HG02943 (cell line): ENCODE results near the gene NCLN.

Source experiments
- ATAC-seq: cut with Tn5 transposase; IDR thresholded peaks from one replicate; pipeline ENCODE4 v1.9.1; 2021; ENCODE audit warnings: mild to moderate bottlenecking, low read depth, moderate library complexity; ENCODE audit not compliant: unreplicated experiment

The NCLN gene, protein sequence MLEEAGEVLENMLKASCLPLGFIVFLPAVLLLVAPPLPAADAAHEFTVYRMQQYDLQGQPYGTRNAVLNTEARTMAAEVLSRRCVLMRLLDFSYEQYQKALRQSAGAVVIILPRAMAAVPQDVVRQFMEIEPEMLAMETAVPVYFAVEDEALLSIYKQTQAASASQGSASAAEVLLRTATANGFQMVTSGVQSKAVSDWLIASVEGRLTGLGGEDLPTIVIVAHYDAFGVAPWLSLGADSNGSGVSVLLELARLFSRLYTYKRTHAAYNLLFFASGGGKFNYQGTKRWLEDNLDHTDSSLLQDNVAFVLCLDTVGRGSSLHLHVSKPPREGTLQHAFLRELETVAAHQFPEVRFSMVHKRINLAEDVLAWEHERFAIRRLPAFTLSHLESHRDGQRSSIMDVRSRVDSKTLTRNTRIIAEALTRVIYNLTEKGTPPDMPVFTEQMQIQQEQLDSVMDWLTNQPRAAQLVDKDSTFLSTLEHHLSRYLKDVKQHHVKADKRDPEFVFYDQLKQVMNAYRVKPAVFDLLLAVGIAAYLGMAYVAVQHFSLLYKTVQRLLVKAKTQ

DNA sequence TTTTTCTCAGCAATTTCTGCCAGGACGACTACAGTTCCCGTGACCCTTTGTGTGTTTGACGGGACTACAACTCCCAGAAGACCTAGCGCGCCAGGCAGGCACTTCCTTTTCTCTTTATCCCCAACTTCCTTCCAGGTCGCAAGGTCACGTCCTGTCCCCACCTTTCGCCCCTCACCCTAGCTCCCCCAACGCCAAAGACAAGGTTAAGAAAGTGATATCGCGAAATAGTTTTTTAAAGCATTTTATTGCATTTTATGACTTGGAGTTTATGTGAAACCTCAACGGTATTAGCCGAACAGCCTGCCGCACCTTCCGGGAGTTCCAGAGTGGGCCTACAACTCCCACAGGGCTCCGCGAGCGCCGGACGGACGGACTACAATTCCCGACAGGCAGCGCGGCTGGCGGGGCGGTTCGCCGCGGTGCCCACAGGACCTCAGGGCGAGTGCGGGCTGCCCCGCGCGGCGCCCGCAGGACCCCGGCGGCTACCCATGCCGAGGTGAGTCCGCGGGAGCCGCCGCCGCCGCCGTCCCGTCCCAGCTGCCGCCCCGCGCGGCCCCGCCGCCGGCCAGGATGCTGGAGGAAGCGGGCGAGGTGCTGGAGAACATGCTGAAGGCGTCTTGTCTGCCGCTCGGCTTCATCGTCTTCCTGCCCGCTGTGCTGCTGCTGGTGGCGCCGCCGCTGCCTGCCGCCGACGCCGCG lies at the start of gene NCLN:
TSS of gene NCLN (plus strand) at position 470 of the 699 bp plus-strand sequence. CDS start at position 571, 101 bp downstream.
- peak; percentile 64 for ATAC-seq

DNA sequence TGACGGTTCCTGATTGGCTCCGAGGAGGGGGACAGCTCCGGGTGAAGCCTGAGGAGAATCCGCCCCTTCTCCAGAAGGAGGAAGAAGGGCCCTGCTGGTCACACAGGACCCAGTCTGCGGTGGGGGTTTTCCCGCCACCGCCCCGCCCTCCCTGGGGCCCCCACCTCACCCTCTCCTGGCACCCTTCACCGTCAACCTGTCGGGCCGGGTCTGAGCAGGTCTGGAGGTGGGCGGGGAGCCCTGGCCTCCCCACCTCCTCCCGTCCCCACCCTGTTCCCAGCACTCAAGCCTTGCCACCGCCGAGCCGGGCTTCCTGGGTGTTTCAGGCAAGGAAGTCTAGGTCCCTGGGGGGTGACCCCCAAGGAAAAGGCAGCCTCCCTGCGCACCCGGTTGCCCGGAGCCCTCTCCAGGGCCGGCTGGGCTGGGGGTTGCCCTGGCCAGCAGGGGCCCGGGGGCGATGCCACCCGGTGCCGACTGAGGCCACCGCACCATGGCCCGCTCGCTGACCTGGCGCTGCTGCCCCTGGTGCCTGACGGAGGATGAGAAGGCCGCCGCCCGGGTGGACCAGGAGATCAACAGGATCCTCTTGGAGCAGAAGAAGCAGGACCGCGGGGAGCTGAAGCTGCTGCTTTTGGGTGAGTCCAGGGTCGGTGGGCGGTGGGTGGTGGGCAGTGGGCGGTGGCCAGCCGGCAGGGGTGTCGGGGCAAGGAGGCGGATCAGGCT lies 49.6 kb upstream of the NCLN start, which contains the start of gene GNA15:
TSS of gene GNA15 (plus strand) at position 73 of the 723 bp plus-strand sequence. CDS start at position 491, 418 bp downstream.
- ATAC-seq: no peak

DNA sequence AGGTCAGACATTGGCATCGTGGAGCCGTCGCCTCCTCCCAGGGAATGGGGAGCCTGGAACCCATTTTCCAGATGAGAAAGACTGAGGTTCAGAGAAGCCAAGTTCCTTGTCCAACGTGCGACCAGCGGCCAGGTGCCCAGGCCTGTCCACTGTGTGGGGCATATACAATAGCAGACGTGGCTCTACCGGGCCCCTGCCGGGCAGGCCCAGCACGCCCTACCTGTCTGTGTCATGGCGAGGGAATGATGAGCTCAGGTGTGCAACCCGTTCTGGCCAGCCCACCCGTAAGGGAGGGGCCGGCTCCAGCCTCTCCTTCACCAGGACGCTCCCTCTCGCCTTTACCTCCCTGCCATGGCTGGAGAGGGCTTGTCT lies 49.1 kb upstream of the NCLN start:
- no peak for ATAC-seq

DNA sequence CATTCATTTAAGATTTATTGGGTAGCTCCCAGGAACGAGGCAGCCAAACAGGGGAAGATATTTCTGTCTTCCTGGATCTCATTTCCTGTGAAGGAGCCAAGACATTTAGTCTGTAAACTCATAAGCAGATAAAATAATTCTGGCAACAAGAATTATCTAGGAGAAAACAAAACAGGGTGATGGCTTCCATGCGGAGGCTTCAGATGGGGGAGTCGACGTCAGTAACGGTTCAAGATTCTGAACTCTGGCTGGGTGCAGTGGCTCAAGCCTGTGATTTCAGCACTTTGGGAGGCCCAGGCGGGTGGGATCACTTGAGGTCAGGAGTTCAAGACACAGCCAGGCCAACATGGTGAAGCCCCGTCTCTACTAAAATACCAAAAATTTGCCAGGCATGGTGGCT lies 48.6 kb upstream of the NCLN start:
- no peak for ATAC-seq

DNA sequence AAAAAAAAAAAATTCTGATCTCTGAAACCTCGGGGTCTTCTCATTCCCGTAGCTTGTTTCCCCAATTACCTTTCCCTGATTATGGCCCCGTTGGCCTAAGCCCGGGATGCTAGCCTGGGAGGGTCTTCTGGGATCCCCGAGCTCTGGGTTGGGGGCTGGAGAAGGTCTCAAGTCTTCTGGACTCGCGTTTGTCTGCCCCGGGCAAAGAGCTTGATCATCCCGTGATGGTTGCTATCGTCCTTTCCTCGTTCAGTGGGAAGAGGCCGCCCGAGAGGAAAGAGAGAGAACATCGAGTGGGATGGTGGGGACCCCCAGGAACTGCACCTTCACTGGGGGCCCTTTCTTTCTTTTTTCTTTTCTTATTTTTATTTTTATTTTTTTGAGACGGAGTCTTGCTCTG lies 47.5 kb upstream of the NCLN start:
- ATAC-seq: no peak

DNA sequence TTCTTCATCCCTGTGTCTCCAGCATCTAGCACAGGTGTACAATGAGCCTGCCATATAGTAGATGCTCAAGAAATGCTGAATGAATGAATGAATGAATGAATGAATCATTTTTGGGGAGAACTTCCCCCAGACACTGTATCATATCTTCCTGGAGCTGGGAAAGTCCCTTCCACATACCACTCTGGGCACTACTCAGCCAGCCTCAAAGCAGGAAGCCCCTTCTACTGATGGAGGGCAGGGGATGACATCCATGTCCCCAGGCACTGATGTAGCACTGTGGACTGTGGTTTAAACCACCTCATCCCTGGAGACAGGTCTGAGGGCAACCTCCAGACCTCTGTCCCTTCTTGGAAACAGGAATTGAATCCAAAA lies 45.1 kb upstream of the NCLN start:
- no peak for ATAC-seq

DNA sequence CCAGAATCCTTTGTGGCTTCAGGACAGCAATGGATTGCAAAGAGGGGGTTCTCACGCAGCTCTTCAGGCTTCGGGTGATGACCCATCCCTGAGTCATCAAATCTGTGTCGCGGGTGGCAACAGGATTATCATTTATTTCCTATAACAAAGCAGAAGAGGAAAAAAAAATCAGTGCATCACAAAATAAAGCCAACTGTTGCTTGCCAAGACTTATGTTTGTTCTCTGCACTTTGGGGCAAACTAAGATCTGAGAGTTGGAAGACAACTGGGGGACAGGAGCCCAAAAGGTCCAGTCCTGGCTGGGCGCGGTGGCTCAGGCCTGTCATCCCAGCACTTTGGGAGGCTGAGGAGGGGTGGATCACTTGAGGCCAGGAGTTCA lies 43.4 kb upstream of the NCLN start:
- no peak for ATAC-seq

DNA sequence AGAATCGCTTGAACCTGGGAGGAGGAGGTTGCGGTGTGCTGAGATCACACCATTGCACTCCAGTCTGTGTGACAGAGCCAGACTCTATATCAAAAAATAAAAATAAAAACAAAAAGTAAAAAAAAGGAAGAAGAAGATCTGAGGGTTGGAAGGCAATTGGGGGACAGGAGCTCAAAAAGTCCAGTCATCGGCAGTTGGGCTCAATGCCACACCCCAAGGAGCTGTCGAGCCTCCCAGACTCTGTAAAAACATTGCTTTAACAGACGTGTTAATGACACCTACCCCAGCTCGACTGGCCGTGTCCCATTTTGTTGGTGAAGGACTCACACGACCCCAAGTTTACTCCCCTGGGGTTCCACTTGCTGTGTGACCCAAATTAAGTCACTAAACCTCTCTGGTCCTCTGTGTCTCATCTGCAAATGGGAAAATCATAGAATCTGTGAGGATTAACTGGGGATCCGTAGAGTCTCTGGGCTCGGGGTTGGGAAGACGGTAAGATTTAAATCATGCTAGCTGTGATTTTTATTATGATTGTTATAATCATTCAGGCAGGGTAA lies 42.9 kb upstream of the NCLN start:
- ATAC-seq: no peak

DNA sequence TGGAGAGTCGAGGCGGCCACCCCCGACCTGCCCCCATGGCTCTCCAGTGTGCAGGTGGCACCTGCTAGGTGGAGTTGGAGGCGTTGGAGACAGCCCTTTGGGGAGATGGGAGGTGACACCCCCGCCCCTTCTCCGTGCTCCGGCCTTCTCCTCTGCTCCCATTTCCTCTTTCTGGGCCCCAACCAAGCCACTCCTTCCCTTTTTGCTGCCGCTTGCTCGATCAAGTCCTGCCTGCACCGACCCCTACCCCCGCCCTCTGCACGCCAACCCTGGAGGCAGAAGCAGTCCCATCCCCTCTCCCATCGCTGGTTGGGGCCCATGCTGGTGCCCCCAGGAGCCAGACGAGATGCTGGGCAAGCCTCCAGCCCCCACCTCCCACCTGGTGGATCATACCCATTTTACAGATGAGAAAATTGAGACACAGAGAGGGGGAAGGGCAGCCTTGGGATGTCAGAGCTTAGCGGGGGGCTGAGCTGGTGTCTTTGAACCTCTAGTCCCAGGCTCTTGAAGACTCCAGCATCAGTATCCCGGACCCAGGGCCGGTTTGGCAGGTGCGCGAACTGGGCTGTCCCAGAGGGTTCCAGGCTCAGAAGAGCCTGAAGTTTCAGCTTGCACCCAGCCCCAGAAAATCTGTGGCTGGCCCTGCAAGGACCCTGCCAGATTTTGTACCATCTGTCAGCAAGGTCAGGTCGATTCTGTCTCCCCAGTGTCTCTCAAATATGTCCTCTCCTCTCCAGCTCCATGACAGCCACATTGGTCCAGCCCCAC lies 39.6 kb upstream of the NCLN start:
- ATAC-seq: no peak

DNA sequence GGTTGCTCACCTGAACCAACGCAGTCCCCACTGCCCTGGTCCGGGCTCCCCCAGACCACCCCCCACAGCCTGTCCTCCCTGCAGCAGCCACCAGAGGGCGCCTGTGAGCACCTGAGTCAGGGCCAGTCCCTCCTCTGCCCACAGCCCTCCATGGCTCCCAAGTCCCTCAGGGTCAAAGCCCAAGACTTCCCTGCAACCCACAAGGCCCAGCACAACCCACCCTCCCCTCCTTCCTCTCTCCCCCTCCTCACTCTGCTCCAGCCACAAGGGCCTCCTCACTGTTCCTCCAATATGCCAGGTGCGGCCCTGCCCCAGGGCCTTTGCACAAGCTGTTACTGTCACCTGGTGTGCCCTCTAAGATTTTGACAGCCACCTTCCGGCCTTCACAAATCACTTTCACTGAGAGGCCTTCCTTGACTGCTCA lies 39.0 kb upstream of the NCLN start:
- ATAC-seq: no peak

DNA sequence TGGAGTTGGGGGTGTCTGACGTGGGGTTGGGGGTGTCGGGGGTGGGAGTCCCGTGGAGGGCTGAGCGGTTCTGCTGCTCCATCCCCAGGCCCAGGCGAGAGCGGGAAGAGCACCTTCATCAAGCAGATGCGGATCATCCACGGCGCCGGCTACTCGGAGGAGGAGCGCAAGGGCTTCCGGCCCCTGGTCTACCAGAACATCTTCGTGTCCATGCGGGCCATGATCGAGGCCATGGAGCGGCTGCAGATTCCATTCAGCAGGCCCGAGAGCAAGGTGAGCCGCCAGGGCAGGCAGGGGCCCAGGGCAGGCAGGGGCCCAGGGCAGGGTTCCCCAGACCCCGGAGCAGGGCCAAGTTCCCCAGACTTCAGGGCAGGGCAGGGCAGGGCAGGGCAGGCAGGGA lies 37.2 kb upstream of the NCLN start:
- no peak for ATAC-seq

DNA sequence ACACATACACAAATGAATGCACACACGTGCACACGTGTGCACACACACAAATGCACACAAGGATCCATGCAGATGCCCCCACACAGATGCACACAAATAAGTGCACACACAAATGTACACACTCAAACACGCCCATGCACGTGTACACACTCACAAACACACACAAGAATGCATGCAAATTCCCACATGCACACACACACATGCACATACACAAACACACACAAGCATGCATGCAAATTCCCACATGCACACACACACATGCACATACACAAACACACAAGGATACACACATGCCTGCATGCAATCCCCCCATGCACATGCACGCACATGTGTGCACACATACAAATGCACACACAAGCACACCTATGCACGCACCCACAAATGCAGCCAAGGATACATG lies 36.6 kb upstream of the NCLN start:
- no peak for ATAC-seq

DNA sequence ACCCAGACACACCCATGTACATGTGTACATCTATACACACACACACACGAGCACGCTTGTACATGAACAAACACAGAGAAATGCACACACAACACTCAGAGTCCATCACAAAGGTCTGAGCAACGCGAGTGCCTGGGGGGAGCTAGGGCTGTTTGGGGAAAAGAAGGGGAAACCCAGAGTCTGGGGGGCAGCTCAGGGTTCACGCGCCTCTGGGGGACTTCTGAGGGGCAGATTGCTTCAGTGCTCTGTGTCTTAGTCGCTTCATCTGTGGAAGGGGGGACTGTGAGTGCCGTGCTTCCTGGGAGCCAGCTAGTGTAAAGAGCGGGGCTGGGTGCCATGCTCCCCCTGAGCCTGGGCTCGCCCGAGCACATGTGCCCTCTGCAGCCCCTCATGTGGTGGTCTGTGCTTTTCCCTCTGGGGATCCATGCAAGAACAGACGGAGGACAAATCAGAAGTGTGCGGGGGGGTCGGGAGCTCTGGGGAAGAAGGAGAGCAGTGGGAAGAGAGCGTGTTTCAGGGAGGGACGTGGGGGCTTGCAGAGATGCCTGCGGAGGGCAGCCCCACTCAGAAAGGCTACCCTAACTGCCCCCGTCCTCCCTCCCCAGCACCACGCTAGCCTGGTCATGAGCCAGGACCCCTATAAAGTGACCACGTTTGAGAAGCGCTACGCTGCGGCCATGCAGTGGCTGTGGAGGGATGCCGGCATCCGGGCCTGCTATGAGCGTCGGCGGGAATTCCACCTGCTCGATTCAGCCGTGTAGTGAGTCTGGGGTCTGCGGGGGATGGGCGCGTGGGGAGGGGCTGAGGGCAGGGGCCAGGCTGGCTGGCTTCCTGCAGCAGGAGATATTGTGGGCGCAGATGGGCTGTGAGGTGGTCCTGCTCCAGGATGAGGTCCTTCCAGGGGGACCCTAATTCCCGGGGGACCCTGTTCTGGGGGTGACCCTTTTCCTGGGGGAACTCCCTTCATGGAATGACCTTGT lies 35.9 kb upstream of the NCLN start:
- no peak for ATAC-seq

DNA sequence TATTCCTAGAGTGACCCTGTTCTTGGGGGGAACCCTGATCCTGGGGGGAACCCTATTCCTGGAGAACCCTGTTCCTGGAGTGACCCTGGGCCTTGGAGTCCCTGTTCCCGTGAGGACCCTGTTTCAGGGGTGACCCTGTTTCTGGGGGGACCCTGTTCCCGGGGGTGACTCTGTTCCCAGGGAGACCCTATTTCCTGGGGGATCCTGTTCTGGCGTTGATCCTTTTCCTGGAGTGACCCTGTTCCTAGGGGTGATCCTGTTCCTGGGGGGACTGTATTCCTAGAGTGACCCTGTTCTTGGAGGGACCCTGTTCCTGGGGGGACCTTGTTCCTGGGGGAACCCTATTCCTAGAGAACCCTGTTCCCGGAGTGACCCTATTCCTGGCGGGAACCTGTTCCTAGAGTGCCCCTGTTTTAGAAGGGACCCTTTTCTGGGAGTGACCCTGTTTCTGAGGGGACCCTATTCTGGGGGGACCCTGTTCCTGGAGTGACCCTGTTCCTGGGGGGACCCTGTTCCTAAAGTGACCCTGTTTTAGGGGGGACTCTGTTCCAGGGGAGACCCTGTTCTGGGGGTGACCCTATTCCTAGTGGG lies 34.9 kb upstream of the NCLN start:
- ATAC-seq: no peak

DNA sequence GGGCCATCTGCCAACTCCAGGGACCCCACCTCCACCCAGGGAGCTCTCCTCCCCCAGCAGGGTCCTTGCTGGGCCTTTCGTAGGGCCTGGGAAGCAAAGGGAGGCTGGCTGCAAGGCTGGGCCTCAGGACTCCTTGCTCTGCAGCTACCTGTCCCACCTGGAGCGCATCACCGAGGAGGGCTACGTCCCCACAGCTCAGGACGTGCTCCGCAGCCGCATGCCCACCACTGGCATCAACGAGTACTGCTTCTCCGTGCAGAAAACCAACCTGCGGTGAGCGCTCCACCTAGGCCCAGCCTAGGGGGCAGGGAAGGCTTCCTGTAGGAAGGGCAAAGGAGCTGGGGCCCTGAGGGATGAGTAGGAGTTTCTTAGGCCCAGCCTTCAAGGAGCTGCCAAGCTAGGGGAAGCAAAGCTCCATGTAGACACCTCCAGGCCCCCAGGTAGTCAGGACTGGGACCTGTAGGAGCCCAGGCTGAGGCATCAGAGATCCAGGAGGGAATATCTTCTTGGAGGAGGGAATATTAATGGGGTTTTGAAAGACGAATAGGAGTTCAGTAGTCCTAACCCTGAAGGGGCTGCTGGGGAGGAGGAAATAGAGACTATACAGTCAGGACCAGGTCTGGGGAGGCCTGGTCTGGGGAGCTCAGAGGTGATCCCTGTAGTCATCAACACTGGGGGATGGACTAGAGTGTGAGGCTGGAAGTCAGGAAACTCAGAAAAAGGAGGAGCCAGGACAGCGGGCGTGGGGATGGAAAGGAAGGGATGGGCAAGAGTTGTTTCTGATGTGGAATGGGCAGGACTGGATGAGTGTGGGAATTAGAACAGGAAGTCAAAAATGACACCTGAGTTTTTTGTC lies 33.9 kb upstream of the NCLN start:
- ATAC-seq: no peak

DNA sequence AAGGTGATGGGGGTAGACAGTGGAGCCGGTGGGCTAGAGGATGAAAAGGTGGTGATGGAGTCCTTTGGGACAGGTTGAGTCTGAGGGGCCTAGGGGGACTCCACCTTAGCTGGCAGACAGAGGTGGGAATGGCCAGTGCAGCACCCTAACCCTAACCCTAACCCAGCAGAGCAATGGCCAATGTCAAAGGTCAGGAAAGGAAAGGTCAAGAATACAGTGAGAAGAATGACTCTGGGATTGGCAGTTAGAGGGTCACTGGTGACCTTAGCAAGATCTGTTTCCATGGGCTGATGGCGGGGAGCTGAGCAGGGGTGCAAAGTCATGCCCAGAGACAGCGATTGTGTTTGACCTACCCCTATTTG lies 33.3 kb upstream of the NCLN start:
- ATAC-seq: no peak
